H9 (cell line): ENCODE results near the gene PLCH1. TPM values are rescaled to one million over a fixed set of nuclear protein-coding genes. Genes with fewer than 3 reads are reported as not detected.

Source experiments
- DNase-seq: peaks from one replicate; pipeline ENCODE4 v3.0.0-alpha.2; 2017
- H2AFZ ChIP-seq: one replicate; pipeline ENCODE4 v1.6.1; 2013; ENCODE audit warnings: mild to moderate bottlenecking, low read length, control low read depth, moderate library complexity
- H2AK5ac ChIP-seq: 2 replicates; pipeline ENCODE4 v1.6.1; 2013; ENCODE audit warnings: low read length, control low read depth, mixed read lengths; ENCODE audit not compliant: insufficient read length
- H2BK120ac ChIP-seq: one replicate; pipeline ENCODE4 v1.6.1; 2013; ENCODE audit warnings: low read depth, mild to moderate bottlenecking, low read length, control low read depth, inconsistent platforms; ENCODE audit not compliant: poor library complexity, severe bottlenecking
- H2BK12ac ChIP-seq: 2 replicates; pipeline ENCODE4 v1.6.1; 2013; ENCODE audit warnings: low read length, control low read depth, mixed read lengths, low read depth; ENCODE audit not compliant: insufficient read length
- H2BK15ac ChIP-seq: 2 replicates; pipeline ENCODE4 v1.6.1; 2013; ENCODE audit warnings: low read depth, low read length, control low read depth
- H2BK20ac ChIP-seq: one replicate; pipeline ENCODE4 v1.6.1; 2013; ENCODE audit warnings: low read depth, mild to moderate bottlenecking, low read length, control low read depth, inconsistent platforms; ENCODE audit not compliant: poor library complexity, severe bottlenecking
- H2BK5ac ChIP-seq: 2 replicates; pipeline ENCODE4 v1.6.1; 2013; ENCODE audit warnings: low read length, control low read depth, mixed read lengths; ENCODE audit not compliant: insufficient read length
- H3K14ac ChIP-seq: 2 replicates; pipeline ENCODE4 v1.6.1; 2013; ENCODE audit warnings: low read length, control low read depth; ENCODE audit not compliant: insufficient read depth
- H3K18ac ChIP-seq: 2 replicates; pipeline ENCODE4 v1.6.1; 2013; ENCODE audit warnings: low read depth, mild to moderate bottlenecking, mixed read lengths, low read length, control low read depth; ENCODE audit not compliant: insufficient read length
- H3K23ac ChIP-seq: 2 replicates; pipeline ENCODE4 v1.6.1; 2013; ENCODE audit warnings: low read length, control low read depth, mixed read lengths, low read depth; ENCODE audit not compliant: insufficient read length
- H3K23me2 ChIP-seq: 2 replicates; pipeline ENCODE4 v1.6.1; 2013; ENCODE audit warnings: low read depth, mild to moderate bottlenecking, mixed read lengths, low read length, control low read depth; ENCODE audit not compliant: insufficient read length, poor library complexity, severe bottlenecking
- H3K27ac ChIP-seq: 2 replicates; pipeline ENCODE4 v1.5.1; 2013; ENCODE audit warnings: low read length, control low read depth, mixed read lengths, low read depth; ENCODE audit not compliant: insufficient read length
- H3K27me3 ChIP-seq: 2 replicates; pipeline ENCODE4 v1.6.1; 2013; ENCODE audit warnings: low read length, control low read depth, inconsistent platforms; ENCODE audit not compliant: insufficient read depth
- H3K4ac ChIP-seq: 2 replicates; pipeline ENCODE4 v1.6.1; 2013; ENCODE audit warnings: low read depth, mild to moderate bottlenecking, control low read depth, inconsistent platforms, low read length, moderate library complexity
- H3K4me1 ChIP-seq: 2 replicates; pipeline ENCODE4 v1.6.1; 2013; ENCODE audit warnings: low read length, control low read depth, inconsistent platforms; ENCODE audit not compliant: insufficient read depth
- H3K4me2 ChIP-seq: 2 replicates; pipeline ENCODE4 v1.6.1; 2013; ENCODE audit warnings: low read length, control low read depth, mixed read lengths; ENCODE audit not compliant: insufficient read length, insufficient read depth
- H3K56ac ChIP-seq: 2 replicates; pipeline ENCODE4 v1.6.1; 2013; ENCODE audit warnings: low read depth, mild to moderate bottlenecking, mixed read lengths, low read length, control low read depth; ENCODE audit not compliant: insufficient read length
- H3K79me1 ChIP-seq: 2 replicates; pipeline ENCODE4 v1.6.1; 2013; ENCODE audit warnings: low read depth, mild to moderate bottlenecking, moderate library complexity, low read length, control low read depth, inconsistent platforms; ENCODE audit not compliant: insufficient read depth, poor library complexity, severe bottlenecking
- H3K79me2 ChIP-seq: 2 replicates; pipeline ENCODE4 v1.6.1; 2013; ENCODE audit warnings: low read length, control low read depth, inconsistent platforms; ENCODE audit not compliant: insufficient read depth
- H3K9ac ChIP-seq: 2 replicates; pipeline ENCODE4 v1.6.1; 2013; ENCODE audit warnings: low read length, control low read depth, mixed read lengths; ENCODE audit not compliant: insufficient read length; ENCODE audit errors: extremely low read depth
- H3K9me3 ChIP-seq: one replicate; pipeline ENCODE4 v1.6.1; 2013; ENCODE audit warnings: low read depth, low read length, inconsistent platforms; ENCODE audit not compliant: control insufficient read depth
- H3T11ph ChIP-seq: one replicate; pipeline ENCODE4 v1.6.1; 2013; ENCODE audit warnings: mild to moderate bottlenecking, low read length, control low read depth, inconsistent platforms
- H4K20me1 ChIP-seq: one replicate; pipeline ENCODE4 v1.6.1; 2013; ENCODE audit not compliant: control insufficient read depth, insufficient read length, insufficient read depth
- H4K5ac ChIP-seq: 2 replicates; pipeline ENCODE4 v1.6.1; 2013; ENCODE audit warnings: low read depth, mild to moderate bottlenecking, mixed read lengths, low read length, control low read depth; ENCODE audit not compliant: insufficient read length
- H4K8ac ChIP-seq: replicated peaks from 2 replicates; pipeline ENCODE4 v1.6.1; 2013; ENCODE audit warnings: low read length, control low read depth, mixed read lengths, low read depth; ENCODE audit not compliant: insufficient read length
- H4K91ac ChIP-seq: 2 replicates; pipeline ENCODE4 v1.6.1; 2013; ENCODE audit warnings: low read depth, mild to moderate bottlenecking, moderate library complexity, mixed read lengths, low read length, control low read depth; ENCODE audit not compliant: insufficient read length
- H3K27ac Mint-ChIP-seq, 3 experiments: 2 replicates in 2 of 3; 3 replicates in 1 of 3; pipeline ENCODE4 v1.8.0; 2020 to 2021; ENCODE audit warnings: mixed read lengths in 3 of 3, mild to moderate bottlenecking in 1 of 3, moderate library complexity in 1 of 3
- H3K27me3 Mint-ChIP-seq: 2 replicates; pipeline ENCODE4 v1.8.0; 2021; ENCODE audit warnings: low read depth, mild to moderate bottlenecking, moderate library complexity, mixed read lengths
- H3K36me3 Mint-ChIP-seq, 3 experiments: 2 replicates in 2 of 3; 3 replicates in 1 of 3; pipeline ENCODE4 v1.8.0; 2020 to 2021; ENCODE audit warnings: low read depth in 3 of 3, mixed read lengths in 3 of 3; ENCODE audit not compliant: insufficient read depth in 1 of 3
- H3K4me1 Mint-ChIP-seq, 2 experiments: 2 replicates each; pipeline ENCODE4 v1.8.0; 2020; ENCODE audit warnings: mixed read lengths in 2 of 2
- H3K4me3 Mint-ChIP-seq, 2 experiments: 2 replicates in 1 of 2; 3 replicates in 1 of 2; pipeline ENCODE4 v1.8.0; 2020 to 2021; ENCODE audit warnings: mild to moderate bottlenecking in 2 of 2, mixed read lengths in 2 of 2, moderate library complexity in 1 of 2
- H3K9me3 Mint-ChIP-seq, 2 experiments: 2 replicates in 1 of 2; 3 replicates in 1 of 2; pipeline ENCODE4 v1.8.0; 2020; ENCODE audit warnings: mild to moderate bottlenecking in 2 of 2, mixed read lengths in 2 of 2, moderate library complexity in 1 of 2
- CTCF ChIP-seq: fragments of 200-600 bp; sonication (generic); conservative IDR thresholded peaks from 3 replicates; pipeline ENCODE4 v1.8.0; 2021; ENCODE audit warnings: antibody characterized with exemption, mild to moderate bottlenecking
- WGBS: extraction: QIAGEN DNeasy Blood & Tissue Kit; methylation state at CpG from one replicate; pipeline ENCODE4 v1.1.7; 2013; ENCODE audit warnings: missing lambda C conversion rate, low lambda C conversion rate, mixed read lengths; ENCODE audit not compliant: insufficient read length; ENCODE audit errors: extremely low coverage; 5-methylcytosine and 5-hydroxymethylcytosine counted together
- total RNA-seq: library from RNA; stranded (reverse); gene quantifications from 2 replicates; pipeline ENCODE4 v1.2.1, GENCODE V29; 2021

PLCH1 gene
- total RNA-seq, 1 experiment from 2014 or later: 19.0 TPM

- no peak for TF ChIP-seq CTCF
- no peak overlapping the region for H2BK120ac ChIP-seq
- no peaks in the 10 kb centered on the region for H3K4me1 ChIP-seq
- WGBS: no CpG with 5 or more reads among the region's 2 CpGs
- H3K4me1 Mint-ChIP-seq: no peaks in the 10 kb centered on the region
- H4K20me1 ChIP-seq: no peaks in the 10 kb centered on the region
- H4K5ac ChIP-seq: no peak overlapping the region
- no peak overlapping the region for H4K91ac ChIP-seq
- H2BK20ac ChIP-seq: no peak overlapping the region
- H3K9ac ChIP-seq: no peak overlapping the region
- H3K79me1 ChIP-seq: no peaks in the 10 kb centered on the region
- no peaks in the 10 kb centered on the region for H3K27me3 Mint-ChIP-seq
- no peak overlapping the region for H4K8ac ChIP-seq
- H3K4me2 ChIP-seq: no peak overlapping the region
- H2BK12ac ChIP-seq: no peak overlapping the region
- H3K14ac ChIP-seq: no peak overlapping the region
- H3T11ph ChIP-seq: no peak overlapping the region
- H3K27me3 ChIP-seq: no peaks in the 10 kb centered on the region
- no peak overlapping the region for H2BK5ac ChIP-seq
- peaks cover 3 to 4% of the 10 kb centered on the region in 2 experiments; a peak in 3 of 5 replicates for H3K9me3 Mint-ChIP-seq
- no peaks in the 10 kb centered on the region for H3K79me2 ChIP-seq
- no peak overlapping the region for H2BK15ac ChIP-seq
- H3K9me3 ChIP-seq: no peaks in the 10 kb centered on the region
- H3K36me3 Mint-ChIP-seq: peaks cover 9 to 27% (median 22%) of the 10 kb centered on the region in 3 experiments
- H3K4ac ChIP-seq: no peak overlapping the region
- no peak overlapping the region; a peak in 1 of 7 replicates for H3K27ac Mint-ChIP-seq
- H2AK5ac ChIP-seq: no peak overlapping the region
- no peak overlapping the region for H2AFZ ChIP-seq
- H3K27ac ChIP-seq: no peak overlapping the region
- no peak overlapping the region for H3K4me3 Mint-ChIP-seq
- no peak overlapping the region for H3K56ac ChIP-seq
- no peaks in the 10 kb centered on the region for H3K23me2 ChIP-seq
- DNase-seq: no peak
- no peak overlapping the region for H3K18ac ChIP-seq
- no peak overlapping the region for H3K23ac ChIP-seq
Measured at GRCh38 chr3:155548195-155548594, 196.7 kb downstream of the PLCH1 start.
